GM06990 (cell line): ENCODE measurements around the gene B3GALT5.

Source experiments
- DNase-seq: peaks from one replicate; pipeline ENCODE4 v3.0.0-alpha.2; 2011; ENCODE audit not compliant: insufficient read length; ENCODE audit errors: extremely low read depth
- H3K27me3 ChIP-seq: replicated peaks from 2 replicates; pipeline ENCODE4 v1.6.0; 2011; ENCODE audit warnings: low read length; ENCODE audit not compliant: control insufficient read depth, insufficient read depth
- H3K36me3 ChIP-seq: 2 replicates; pipeline ENCODE4 v1.5.1; 2011; ENCODE audit warnings: low read length; ENCODE audit not compliant: control insufficient read depth, insufficient read depth
- H3K4me3 ChIP-seq: replicated peaks from 2 replicates; pipeline ENCODE4 v1.5.1; 2011; ENCODE audit warnings: low read depth, mild to moderate bottlenecking, control low read depth, low read length
- CTCF ChIP-seq: IDR thresholded peaks from 2 replicates; pipeline ENCODE4 v1.5.1; 2011; ENCODE audit warnings: low read length, control low read depth, mild to moderate bottlenecking, inconsistent platforms; ENCODE audit not compliant: insufficient read depth, poor library complexity, severe bottlenecking

B3GALT5 gene

GRCh38 chr21:39660191-39660980 lies 47.6 kb downstream of the B3GALT5 start:
- TF ChIP-seq CTCF = no peak
- no peak for DNase-seq
- no peaks in the 10 kb centered on the region for H3K27me3 ChIP-seq
- no peaks in the 10 kb centered on the region for H3K36me3 ChIP-seq
- no peak overlapping the region for H3K4me3 ChIP-seq

GRCh38 chr21:39661121-39661520 lies 48.4 kb downstream of the B3GALT5 start:
- no peaks in the 10 kb centered on the region for H3K27me3 ChIP-seq
- TF ChIP-seq CTCF = no peak
- no peak for DNase-seq
- no peaks in the 10 kb centered on the region for H3K36me3 ChIP-seq
- no peak overlapping the region for H3K4me3 ChIP-seq

- Histone ChIP-seq H3K4me3 (no peak overlapping the region), H3K27me3 (no peaks in the 10 kb centered on the region), H3K36me3 (no peaks in the 10 kb centered on the region)
- no peak for TF ChIP-seq CTCF
- DNase-seq = no peak
Measured at GRCh38 chr21:39661740-39662139, 49.0 kb downstream of the B3GALT5 start.

GRCh38 chr21:39662411-39662953 lies 49.7 kb downstream of the B3GALT5 start:
- no peak for DNase-seq
- no peak overlapping the region for H3K4me3 ChIP-seq
- TF ChIP-seq CTCF = no peak
- H3K27me3 ChIP-seq = no peaks in the 10 kb centered on the region
- H3K36me3 ChIP-seq = no peaks in the 10 kb centered on the region

GRCh38 chr21:39663066-39663465 lies 50.3 kb downstream of the B3GALT5 start:
- no peaks in the 10 kb centered on the region for H3K27me3 ChIP-seq
- no peaks in the 10 kb centered on the region for H3K36me3 ChIP-seq
- no peak overlapping the region for H3K4me3 ChIP-seq
- TF ChIP-seq CTCF = no peak
- DNase-seq = no peak
